Measurements from ENCODE around the gene ALKBH3.

DNA sequence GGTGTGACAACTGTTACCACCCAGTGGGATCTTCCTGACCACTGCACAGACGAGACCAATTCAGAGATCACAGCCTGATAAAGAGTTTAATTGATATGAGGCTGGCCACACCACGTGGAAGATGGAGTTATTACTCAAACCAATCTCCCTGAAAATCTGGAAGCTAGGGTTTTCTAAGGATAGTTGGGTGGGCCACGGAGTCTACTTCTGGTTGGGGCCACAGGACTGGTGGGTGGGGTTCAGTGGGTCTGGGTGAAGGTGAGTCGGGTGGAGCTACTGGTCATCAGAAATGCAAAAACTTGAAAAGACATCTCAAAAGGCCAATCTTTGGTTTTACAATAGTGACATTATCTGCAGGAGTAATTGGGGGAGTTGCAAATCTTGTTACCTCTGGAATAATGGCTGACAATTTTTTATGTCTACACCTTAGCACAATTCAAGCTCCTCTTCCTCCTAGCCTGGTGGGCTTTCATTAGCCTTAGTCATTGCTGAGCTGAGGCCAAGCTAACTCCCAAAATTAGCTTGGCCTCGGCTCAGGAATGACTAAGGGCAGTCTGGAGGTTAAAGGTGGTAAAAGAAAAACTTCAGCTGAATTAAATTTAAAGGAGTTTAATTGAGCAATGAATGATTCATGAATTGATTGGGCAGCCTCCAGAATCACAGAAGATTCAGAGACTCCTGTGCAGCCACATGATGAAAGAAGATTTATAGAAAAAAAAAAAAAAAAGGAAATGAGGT lies 74.9 kb downstream of the ALKBH3 start:
- TF ChIP-seq, protein P1, sequence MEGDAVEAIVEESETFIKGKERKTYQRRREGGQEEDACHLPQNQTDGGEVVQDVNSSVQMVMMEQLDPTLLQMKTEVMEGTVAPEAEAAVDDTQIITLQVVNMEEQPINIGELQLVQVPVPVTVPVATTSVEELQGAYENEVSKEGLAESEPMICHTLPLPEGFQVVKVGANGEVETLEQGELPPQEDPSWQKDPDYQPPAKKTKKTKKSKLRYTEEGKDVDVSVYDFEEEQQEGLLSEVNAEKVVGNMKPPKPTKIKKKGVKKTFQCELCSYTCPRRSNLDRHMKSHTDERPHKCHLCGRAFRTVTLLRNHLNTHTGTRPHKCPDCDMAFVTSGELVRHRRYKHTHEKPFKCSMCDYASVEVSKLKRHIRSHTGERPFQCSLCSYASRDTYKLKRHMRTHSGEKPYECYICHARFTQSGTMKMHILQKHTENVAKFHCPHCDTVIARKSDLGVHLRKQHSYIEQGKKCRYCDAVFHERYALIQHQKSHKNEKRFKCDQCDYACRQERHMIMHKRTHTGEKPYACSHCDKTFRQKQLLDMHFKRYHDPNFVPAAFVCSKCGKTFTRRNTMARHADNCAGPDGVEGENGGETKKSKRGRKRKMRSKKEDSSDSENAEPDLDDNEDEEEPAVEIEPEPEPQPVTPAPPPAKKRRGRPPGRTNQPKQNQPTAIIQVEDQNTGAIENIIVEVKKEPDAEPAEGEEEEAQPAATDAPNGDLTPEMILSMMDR (IDR thresholded peaks at IDR 0.05), result no peak
- no peak for TF ChIP-seq POLR2A (IDR thresholded peaks at IDR 0.05)

All from heart left ventricle (tissue), 13 donors.